Iris pigment epithelial cell (primary cell): ENCODE measurements around the gene LMLN.
A peak's percentile ranks its signal among the peaks of the same experiment; 100 is the strongest.
"Not testable (repeated sequence)": the region's sequence is repeated elsewhere in the genome, so short reads cannot be mapped to it uniquely, and the experiment has no call there.

Experiments used
- DNase-seq: peaks from one replicate; pipeline ENCODE4 v3.0.0-alpha.2; 2011; ENCODE audit warnings: low read depth

LMLN gene

GRCh38 chr3:198026620-198027019, 66.6 kb downstream of the LMLN start:
- DNase-seq: no peak

DNA sequence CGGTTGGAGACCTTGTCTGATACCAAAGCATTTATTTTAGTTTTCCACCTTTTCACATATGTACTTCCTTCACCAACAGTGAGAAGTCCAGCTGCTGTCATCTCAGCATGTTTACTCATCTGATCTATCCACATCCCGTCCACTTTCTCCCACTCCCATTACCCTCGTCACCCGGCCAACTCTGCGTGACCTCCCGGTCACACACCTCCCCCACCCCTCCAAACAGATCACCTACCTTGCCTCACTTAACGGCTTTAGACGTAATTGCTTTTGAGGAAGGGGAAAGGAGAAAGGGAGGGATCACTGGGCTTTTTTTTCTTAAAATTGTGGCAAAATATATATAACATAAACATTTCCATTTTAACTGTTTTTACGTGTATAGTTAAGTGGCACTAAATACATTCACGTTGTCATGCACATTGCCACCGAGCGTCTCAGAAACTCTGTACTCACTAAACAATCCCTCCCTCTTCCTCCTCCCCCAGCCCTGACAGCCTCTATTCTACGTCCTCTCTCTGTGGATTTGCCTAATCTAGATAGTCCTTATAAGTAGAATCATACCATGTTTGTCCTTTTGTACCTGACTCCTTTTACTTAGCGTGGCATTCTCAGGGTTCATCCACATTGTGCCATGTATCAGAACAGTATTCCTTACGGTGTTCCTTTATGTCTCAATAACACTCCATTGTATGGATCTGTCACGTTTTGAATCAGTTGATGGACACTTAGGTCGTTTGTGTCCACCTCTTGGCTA, 67.2 kb downstream of the LMLN start:
- no peak for DNase-seq

GRCh38 chr3:198027799-198028390, 67.9 kb downstream of the LMLN start:
- DNase-seq: no peak

- peak; percentile 90 for DNase-seq
These were observed 68.7 kb downstream of the LMLN start for GRCh38 chr3:198028718-198029117.

DNA sequence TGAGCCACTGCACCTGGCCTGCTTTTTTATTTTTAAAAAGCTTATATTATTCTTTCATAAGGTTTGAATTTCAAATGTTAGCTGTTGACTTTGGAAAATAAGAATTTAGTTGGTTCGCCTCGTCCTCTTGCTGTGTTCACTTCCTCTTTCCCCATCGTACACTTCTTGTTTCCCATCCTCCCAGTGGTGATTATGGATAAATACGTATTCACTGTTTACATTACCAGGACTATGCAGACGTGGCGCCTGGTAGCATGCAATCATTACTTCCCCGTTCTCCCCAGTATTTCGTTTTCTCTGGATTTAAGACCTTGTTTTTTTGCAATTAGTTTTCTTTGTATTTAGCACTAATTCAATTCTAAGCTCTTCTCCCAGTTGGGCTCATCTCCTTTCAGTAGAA, 70.1 kb downstream of the LMLN start:
- DNase-seq: no peak

- DNase-seq: no peak
These were observed 70.7 kb downstream of the LMLN start for GRCh38 chr3:198030726-198031125.

DNA sequence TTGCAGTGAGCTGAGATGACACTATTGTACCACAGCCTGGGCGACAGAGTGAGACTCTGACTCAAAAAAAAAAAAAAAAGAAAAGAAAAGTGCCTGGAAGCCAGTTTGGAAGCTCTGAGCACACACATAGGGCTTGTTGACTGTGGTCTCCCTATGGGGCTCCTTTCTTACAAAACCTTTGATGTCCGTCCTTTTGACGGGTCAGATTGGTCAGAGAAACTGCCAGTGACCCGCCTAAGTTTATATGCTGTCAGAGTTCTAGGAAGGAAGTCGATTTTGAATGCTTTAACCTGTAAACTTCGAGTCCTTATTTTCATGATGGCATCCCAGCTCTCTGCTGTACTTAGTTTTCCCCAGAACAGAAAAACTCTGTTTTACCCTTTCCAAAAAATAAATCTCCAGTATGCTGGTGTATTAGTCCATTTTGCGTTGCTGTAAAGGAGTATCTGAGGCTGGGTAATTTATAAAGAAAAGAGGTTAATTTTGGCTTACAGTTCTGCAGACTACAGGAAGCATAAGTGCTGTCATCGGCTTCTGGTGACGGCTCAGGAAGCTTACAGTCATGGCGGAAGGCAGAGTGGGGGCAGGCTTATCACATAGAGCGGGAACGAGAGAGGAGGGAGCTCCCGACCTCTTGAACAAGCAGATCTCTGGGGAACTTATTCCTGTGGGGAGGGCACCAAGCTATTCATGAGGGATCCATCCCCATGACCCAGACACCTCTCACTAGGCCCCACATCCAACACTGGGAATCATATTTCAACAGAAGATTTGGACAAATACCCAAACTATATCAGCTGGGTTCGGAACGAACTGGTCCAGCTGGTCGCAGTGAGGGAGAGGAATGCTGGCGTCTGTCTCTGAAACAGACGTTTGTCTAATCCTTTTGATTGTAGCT, 72.3 kb downstream of the LMLN start:
- no peak for DNase-seq

- no peak for DNase-seq
These were observed 83.1 kb downstream of the LMLN start for GRCh38 chr3:198043119-198043518.

DNA sequence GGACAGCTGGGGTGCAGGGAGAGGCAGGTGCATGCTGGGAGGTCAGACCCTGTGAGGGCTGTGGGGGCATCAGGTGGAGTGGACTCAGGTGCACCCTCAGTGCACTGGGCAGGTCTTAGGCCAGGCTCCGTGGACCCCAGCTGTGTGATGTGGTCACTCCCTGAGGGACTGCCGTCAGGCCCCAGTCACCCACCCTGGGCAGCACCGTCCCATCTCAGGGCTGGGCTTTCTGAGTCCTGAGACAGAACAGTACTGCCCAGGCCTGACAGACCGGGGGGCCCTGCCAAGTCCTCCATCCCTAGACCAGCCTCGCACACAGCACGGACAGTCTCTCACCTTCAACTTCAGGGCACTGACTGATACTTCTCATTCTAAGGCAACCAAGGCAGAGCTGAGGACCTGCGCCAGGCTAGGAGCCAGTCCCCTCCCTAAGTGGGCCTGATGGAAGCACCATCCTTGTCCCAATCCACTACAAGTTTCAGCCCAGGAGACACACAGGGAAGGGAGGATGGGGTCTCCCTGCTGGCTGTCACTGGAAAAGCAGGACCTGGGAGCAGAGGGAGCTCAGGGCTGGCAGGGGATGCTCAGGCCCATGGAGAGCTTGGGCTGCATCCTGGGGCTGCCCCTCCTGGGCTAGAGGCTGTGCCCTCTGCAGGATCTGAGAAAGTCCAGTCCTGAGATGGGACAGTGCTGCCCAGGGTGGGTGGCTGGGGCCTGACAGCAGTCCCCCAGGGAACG, 86.3 kb downstream of the LMLN start:
- no peak for DNase-seq

- DNase-seq: no peak
These were observed 88.4 kb downstream of the LMLN start for GRCh38 chr3:198048445-198048844.

DNA sequence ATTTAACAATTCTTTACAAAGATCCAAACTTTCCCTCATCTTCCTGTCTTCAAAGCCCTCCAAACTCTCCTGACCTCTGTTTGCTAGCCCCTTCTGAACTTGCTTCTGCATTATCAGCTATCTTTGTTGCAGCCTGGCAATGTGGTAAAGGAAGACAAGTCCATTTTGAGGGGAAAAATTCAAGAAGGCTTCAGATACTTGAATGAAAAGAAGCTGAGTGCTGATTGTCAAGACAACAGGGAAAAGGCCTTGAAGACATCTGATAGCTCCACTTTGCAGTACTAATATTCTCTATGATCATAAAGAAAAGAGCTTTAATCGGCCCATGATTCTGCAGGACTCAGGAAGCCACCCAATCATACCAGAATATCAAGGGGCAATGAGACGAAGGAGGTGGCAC, 91.8 kb downstream of the LMLN start:
- no peak for DNase-seq

GRCh38 chr3:198053462-198053861, 93.4 kb downstream of the LMLN start:
- DNase-seq: not testable (repeated sequence)

GRCh38 chr3:198061119-198062067, 101.4 kb downstream of the LMLN start:
- no peak for DNase-seq

GRCh38 chr3:198062068-198062465, 102.0 kb downstream of the LMLN start:
- no peak for DNase-seq

DNA sequence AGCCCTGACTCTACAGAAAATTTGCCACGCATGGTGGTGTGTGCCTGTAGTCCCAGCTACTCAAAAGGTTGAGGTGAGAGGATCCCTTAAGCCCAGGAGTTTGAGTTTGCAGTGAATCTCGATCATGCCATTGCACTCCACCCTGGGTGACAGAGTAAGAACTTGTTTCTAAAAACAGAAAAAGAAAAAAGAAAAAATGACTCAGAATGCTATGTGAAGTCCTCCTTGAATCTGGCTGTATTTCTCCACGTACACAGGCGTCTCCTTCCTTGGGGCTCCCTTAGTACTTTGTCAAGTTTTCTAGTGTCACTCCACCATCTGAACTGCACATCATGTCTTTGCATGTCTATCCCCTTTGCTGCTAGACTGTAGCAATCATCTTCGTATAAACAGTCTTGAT, 104.4 kb downstream of the LMLN start:
- DNase-seq: no peak

DNA sequence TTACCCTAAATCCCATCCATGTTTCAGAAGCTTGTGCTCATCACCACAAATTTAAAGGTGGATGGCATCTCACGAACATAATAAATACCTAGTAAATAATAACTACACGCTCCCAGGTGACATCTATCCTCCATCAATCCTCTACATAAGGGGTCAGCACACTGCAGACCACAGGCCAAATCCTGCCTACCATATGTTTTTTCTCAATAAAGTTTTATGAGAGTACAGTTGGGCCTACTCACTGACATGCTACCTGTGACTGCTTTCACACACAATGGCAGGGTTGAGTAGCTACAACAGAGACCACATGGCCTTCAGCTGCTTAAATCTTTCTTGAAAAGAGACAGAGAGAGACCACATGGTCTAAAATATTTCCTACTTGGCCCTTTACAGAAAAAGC, 105.9 kb downstream of the LMLN start:
- no peak for DNase-seq

DNA sequence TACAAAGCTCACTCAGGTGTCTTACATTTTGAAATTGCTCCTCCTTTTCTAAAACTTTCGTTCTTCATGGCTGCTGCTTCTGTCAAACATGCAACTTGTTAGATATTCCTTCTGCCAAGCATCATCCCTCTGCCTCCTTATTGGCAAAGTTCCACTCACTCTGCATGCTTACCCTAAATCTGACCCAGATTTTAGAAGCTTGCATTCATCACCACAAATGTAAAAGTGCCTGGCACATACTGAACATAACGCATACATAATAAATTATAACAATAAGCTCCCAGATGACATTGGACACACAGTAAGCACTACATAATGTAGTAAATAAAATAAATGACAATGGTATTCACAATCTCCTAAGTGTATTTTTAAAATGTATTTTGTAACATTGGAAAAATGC, 107.4 kb downstream of the LMLN start:
- DNase-seq: no peak

GRCh38 chr3:198070871-198071270, 110.9 kb downstream of the LMLN start:
- no peak for DNase-seq

GRCh38 chr3:198071602-198072287, 111.7 kb downstream of the LMLN start:
- peak; percentile 95 for DNase-seq

- DNase-seq: no peak
These were observed 116.8 kb downstream of the LMLN start for GRCh38 chr3:198076722-198077308.
